ENCODE measurements around the gene GET4.

- TF ChIP-seq CTCF (IDR thresholded peaks at IDR 0.05) (no peak), POLR2A (IDR thresholded peaks at IDR 0.05) (no peak)
Observed at GRCh38 chr7:892648-893593, 16.6 kb downstream of the GET4 start.

Data from lower leg skin (tissue), 3 donors.